22Rv1 (cell line): Measurements from ENCODE around the gene HIPK4.
"Not testable (repeated sequence)": the region's sequence is repeated elsewhere in the genome, so short reads cannot be mapped to it uniquely, and the experiment has no call there.

ENCODE experiments used
- ZFX ChIP-seq: fragments of 450-650 bp; IDR thresholded peaks from 2 replicates; pipeline ENCODE4 v1.6.1; 2017; ENCODE audit warnings: antibody characterized with exemption, borderline replicate concordance
- TF ChIP-seq, protein P1 (sequence below): fragments of 450-650 bp; IDR thresholded peaks from 2 replicates; pipeline ENCODE4 v1.5.1; 2017; ENCODE audit warnings: mild to moderate bottlenecking

GRCh38 chr19:40430242-40430641 lies 40.3 kb upstream of the HIPK4 start:
- TF ChIP-seq, protein P1, sequence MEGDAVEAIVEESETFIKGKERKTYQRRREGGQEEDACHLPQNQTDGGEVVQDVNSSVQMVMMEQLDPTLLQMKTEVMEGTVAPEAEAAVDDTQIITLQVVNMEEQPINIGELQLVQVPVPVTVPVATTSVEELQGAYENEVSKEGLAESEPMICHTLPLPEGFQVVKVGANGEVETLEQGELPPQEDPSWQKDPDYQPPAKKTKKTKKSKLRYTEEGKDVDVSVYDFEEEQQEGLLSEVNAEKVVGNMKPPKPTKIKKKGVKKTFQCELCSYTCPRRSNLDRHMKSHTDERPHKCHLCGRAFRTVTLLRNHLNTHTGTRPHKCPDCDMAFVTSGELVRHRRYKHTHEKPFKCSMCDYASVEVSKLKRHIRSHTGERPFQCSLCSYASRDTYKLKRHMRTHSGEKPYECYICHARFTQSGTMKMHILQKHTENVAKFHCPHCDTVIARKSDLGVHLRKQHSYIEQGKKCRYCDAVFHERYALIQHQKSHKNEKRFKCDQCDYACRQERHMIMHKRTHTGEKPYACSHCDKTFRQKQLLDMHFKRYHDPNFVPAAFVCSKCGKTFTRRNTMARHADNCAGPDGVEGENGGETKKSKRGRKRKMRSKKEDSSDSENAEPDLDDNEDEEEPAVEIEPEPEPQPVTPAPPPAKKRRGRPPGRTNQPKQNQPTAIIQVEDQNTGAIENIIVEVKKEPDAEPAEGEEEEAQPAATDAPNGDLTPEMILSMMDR: not testable (repeated sequence)
- not testable (repeated sequence) for TF ChIP-seq ZFX
